ENCODE measurements around the gene BUB3.

The BUB3 gene

DNA sequence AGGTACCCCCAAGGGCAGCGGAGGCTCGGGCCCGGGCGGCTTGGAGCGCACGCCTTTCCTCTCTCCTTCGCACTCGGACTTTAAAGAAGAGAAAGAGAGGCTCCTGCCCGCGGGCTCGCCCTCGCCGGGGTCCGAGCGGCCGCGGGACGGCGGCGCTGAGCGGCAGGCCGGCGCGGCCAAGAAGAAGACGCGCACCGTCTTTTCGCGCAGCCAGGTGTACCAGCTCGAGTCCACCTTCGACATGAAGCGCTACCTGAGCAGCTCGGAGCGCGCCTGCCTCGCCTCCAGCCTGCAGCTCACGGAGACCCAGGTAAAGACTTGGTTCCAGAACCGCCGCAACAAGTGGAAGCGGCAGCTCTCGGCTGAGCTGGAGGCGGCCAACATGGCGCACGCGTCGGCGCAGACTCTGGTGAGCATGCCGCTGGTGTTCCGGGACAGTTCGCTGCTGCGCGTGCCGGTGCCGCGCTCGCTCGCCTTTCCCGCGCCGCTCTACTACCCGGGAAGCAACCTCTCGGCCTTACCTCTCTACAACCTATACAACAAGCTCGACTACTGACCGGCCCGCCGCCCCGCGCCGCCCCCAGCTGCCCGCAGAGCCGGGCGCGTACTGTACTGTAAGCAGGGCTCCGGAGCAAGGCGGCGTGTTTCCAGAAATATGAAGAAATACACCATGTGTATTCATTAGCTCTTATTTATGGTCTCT, 4.5 kb upstream of the BUB3 start:
- Histone ChIP-seq H3K4me3 (ENCODE audit: low read length) (peak overlapping the region; percentile 63), H3K9me3 (ENCODE audit: control insufficient read depth, low read depth, low read length) (no peaks in the 10 kb centered on the region), H3K9ac (ENCODE audit: low read length) (peak overlapping the region; percentile 23), H3K4me1 (ENCODE audit: control insufficient read depth, low read depth, low read length) (peaks cover 53% of the 10 kb centered on the region), H3K27ac (ENCODE audit: low read length) (no peak overlapping the region), H3K36me3 (ENCODE audit: control insufficient read depth, low read depth, low read length) (no peaks in the 10 kb centered on the region), H3K27me3 (ENCODE audit: control insufficient read depth, insufficient read depth, low read length) (peaks cover 90% of the 10 kb centered on the region)

DNA sequence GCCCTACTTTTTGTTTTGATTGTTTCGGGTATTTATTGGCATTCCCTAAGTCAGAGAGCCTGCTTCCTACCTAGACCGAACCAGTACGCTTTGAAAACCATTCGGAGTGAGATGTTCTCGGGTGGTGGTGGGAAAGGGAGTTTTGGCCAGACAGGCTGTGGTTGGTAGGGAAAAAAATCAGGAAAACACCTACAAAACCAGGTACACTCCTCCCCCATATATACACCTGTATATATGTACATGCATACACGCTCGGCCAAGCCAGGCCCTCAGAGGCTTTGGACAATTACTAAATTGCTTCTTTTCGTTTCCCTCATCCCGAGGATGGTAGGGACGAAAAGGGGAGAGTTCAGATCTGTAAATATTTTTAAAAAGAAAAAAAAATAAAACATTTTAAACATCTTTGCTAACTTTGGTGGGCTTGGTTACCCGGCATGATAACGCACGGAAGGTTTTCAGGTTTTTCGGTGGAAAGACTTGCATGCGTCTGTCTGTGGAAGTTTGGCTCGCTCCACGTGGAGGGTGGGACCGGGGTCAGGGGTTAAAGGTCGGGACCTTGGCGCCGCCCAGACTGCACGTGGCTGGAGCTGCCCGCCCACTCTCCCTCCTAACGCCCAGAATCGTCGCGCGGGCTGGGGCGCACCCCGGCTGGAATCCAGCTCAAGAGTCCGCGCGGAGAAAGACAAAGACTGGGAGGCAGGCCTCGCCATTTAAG, 3.8 kb upstream of the BUB3 start:
- Histone ChIP-seq H3K9ac (ENCODE audit: low read length) (peak overlapping the region; percentile 76), H3K36me3 (ENCODE audit: control insufficient read depth, low read depth, low read length) (peaks cover under 1% of the 10 kb centered on the region), H3K4me3 (ENCODE audit: low read length) (peak overlapping the region; percentile 64), H3K9me3 (ENCODE audit: control insufficient read depth, low read depth, low read length) (no peaks in the 10 kb centered on the region), H3K27me3 (ENCODE audit: control insufficient read depth, insufficient read depth, low read length) (peaks cover 83% of the 10 kb centered on the region), H3K27ac (ENCODE audit: low read length) (no peak overlapping the region), H3K4me1 (ENCODE audit: control insufficient read depth, low read depth, low read length) (peaks cover 51% of the 10 kb centered on the region)

DNA sequence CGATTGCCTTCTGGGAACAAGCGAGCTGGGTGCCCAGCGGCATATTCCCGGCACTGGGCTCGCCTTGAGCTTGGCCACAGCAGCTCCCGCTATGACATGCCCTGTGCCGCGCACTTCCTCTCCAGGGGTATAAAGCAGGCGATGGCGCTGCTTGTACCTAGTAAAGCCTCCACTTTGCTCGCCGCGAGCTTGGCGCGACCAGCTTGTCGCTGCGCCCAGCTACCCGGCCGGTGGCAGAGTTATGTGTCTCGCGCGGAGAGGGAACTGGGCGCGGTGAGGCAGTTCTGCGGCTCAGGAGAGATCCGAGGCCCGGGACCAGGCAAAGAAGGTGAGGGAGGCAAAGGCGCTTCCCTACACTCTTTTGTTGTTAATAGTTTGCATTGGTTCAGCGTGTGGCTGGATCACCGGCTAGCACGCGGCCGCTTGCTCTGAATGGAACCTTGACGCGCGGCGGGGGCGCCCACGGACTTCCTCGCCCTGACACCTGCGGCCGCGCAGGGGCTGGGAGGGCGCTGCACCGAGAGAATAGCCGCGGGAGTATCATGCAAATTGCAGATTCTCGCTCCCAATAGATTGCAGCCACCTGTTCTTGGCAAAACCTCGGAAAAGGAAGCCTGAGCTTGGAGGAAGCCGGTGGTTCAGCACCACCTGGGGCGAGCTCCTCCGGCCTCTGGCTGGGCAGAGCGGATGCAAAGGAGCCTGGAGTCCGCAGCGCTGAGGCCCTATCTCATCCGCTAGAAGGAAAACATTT, 3.0 kb upstream of the BUB3 start:
- Histone ChIP-seq H3K27ac (ENCODE audit: low read length) (no peak overlapping the region), H3K4me3 (ENCODE audit: low read length) (peak overlapping the region; percentile 64), H3K36me3 (ENCODE audit: control insufficient read depth, low read depth, low read length) (peaks cover 8% of the 10 kb centered on the region), H3K4me1 (ENCODE audit: control insufficient read depth, low read depth, low read length) (peaks cover 53% of the 10 kb centered on the region), H3K9me3 (ENCODE audit: control insufficient read depth, low read depth, low read length) (no peaks in the 10 kb centered on the region), H3K27me3 (ENCODE audit: control insufficient read depth, insufficient read depth, low read length) (peaks cover 76% of the 10 kb centered on the region), H3K9ac (ENCODE audit: low read length) (peak overlapping the region; percentile 76)

DNA sequence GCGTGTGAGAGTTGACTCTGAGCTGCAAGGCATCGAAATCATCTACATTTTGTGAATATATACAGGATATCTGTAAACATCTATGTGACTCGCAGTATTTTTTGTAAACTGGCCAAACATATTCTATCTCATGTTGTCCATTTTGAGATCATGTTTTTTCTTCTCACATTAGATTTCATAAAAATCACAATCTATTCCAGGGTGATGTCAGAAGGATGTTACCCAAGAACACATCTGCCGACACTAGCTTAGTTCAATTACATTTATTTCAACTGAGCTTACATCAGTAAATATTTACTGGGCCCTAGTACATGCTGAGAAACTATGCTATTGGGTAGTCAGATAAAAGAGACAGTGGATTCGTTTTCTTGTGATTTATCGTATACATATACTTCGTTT, 2.5 kb upstream of the BUB3 start:
- no peaks in the 10 kb centered on the region for H3K9me3 ChIP-seq (ENCODE audit: control insufficient read depth, low read depth, low read length)
- H3K4me3 ChIP-seq (ENCODE audit: low read length) = peak overlapping the region; percentile 64
- H3K27ac ChIP-seq (ENCODE audit: low read length) = no peak overlapping the region
- H3K36me3 ChIP-seq (ENCODE audit: control insufficient read depth, low read depth, low read length) = peaks cover 14% of the 10 kb centered on the region
- H3K9ac ChIP-seq (ENCODE audit: low read length) = peak overlapping the region; percentile 76
- peaks cover 49% of the 10 kb centered on the region for H3K4me1 ChIP-seq (ENCODE audit: control insufficient read depth, low read depth, low read length)
- peaks cover 70% of the 10 kb centered on the region for H3K27me3 ChIP-seq (ENCODE audit: control insufficient read depth, insufficient read depth, low read length)

DNA sequence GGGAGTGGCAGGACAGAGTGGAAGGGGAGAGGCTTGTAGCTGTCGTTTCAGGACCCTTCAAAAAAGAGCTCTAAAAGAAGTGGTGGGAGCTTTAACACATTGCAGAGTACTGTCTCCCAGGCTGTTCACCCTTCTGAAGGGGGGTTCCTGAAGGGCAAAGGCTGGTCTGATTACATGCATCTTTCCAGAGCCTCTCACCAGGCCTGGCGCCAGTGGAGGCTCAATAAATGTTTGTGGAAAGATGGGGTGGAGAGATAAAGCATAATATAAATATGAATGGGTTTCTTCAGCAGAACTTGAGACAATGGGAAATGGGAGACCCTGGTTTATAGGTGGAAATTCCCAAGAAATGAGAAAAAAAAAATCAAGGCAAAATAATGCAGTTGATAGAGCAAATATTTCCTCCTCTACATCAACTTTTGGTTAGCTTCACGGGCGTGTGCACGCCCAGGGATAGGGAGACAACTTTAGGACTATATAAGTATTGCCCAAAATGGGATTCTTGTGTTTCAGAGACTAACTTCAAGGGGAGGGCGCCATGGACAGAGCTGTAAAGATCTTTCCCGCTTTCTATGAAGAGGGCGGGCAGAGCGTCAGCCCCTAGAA, 613 bp upstream of the BUB3 start:
- no peaks in the 10 kb centered on the region for H3K9me3 ChIP-seq (ENCODE audit: control insufficient read depth, low read depth, low read length)
- H3K27me3 ChIP-seq (ENCODE audit: control insufficient read depth, insufficient read depth, low read length) = peaks cover 52% of the 10 kb centered on the region
- H3K4me3 ChIP-seq (ENCODE audit: low read length) = no peak overlapping the region
- peaks cover 46% of the 10 kb centered on the region for H3K4me1 ChIP-seq (ENCODE audit: control insufficient read depth, low read depth, low read length)
- H3K9ac ChIP-seq (ENCODE audit: low read length) = no peak overlapping the region
- no peak overlapping the region for H3K27ac ChIP-seq (ENCODE audit: low read length)
- peaks cover 32% of the 10 kb centered on the region for H3K36me3 ChIP-seq (ENCODE audit: control insufficient read depth, low read depth, low read length)

DNA sequence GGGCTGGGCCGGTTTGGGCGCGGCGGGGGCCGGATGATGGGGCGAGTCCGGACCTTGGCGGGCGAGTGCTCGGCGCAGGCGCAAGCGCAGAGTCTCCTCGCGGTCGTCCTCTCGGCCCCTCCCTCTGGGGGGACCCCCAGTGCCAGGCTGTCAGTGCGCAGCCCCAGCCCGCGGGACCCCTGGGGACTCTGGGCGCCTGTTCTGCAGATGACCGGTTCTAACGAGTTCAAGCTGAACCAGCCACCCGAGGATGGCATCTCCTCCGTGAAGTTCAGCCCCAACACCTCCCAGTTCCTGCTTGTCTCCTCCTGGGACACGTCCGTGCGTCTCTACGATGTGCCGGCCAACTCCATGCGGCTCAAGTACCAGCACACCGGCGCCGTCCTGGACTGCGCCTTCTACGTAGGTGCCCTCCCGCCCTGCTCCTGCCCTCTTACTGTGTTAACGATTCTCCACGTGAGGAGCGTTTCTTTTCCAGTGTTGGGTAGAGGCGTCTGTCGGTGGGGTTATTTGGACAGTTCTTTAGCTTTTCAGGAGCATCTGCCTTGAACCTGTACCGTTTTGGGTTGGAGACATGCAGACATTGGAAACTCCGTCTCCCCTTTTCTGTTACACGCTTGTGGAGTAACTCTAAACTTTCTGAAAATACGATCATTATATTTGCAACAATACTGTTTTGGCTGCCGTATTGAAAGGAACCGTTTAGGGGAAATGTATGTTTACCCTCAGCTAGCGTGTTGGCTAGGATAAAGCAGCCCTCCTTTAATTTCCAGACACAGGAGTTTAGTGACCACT, 706 bp downstream of the BUB3 start:
- no peaks in the 10 kb centered on the region for H3K9me3 ChIP-seq (ENCODE audit: control insufficient read depth, low read depth, low read length)
- H3K4me3 ChIP-seq (ENCODE audit: low read length) = peak overlapping the region; percentile 92
- H3K27ac ChIP-seq (ENCODE audit: low read length) = no peak overlapping the region
- peaks cover 45% of the 10 kb centered on the region for H3K36me3 ChIP-seq (ENCODE audit: control insufficient read depth, low read depth, low read length)
- H3K9ac ChIP-seq (ENCODE audit: low read length) = peak overlapping the region; percentile 95
- H3K4me1 ChIP-seq (ENCODE audit: control insufficient read depth, low read depth, low read length) = peaks cover 40% of the 10 kb centered on the region
- H3K27me3 ChIP-seq (ENCODE audit: control insufficient read depth, insufficient read depth, low read length) = peaks cover 39% of the 10 kb centered on the region

DNA sequence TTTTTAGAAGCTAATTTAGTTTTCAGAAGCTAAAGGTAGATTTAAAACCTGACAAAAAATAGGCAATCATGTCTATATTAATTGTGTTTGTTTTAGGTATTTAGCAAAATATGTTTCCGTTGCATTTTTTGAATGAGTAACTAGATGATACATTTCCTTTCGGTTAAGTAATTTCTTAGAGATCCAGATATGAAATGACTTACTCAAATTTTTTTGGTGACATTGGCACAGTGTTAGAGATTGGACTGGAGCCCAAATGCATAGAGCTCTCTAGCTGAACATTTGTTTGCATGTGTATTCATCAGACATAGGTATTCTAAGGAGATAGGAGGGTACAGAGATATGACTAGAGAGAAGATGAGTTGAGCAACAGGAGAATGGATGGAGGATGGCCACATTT, 1.9 kb downstream of the BUB3 start:
- Histone ChIP-seq H3K27ac (ENCODE audit: low read length) (no peak overlapping the region), H3K9ac (ENCODE audit: low read length) (no peak overlapping the region), H3K4me1 (ENCODE audit: control insufficient read depth, low read depth, low read length) (peaks cover 35% of the 10 kb centered on the region), H3K36me3 (ENCODE audit: control insufficient read depth, low read depth, low read length) (peaks cover 57% of the 10 kb centered on the region), H3K27me3 (ENCODE audit: control insufficient read depth, insufficient read depth, low read length) (peaks cover 27% of the 10 kb centered on the region), H3K9me3 (ENCODE audit: control insufficient read depth, low read depth, low read length) (no peaks in the 10 kb centered on the region), H3K4me3 (ENCODE audit: low read length) (peak overlapping the region; percentile 92)

DNA sequence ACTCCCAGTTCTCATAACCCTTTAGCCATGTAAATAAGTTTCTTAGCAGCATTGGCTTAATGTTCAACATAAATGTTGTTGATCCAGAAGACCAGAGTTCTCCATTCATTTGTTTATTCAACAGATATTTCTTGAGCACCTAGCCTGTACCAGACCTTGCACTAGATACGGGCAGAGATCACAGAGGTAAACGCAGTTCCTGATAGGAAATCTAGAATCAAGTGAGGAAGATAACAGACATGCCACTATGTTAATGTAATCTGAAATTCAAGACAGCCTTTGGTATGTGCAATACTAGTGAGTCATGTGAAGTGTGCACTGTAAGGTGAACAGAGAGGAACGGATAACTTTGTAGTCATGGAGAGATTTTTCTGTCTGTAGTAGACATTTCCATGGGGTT, 3.0 kb downstream of the BUB3 start:
- Histone ChIP-seq H3K9me3 (ENCODE audit: control insufficient read depth, low read depth, low read length) (no peaks in the 10 kb centered on the region), H3K27ac (ENCODE audit: low read length) (no peak overlapping the region), H3K27me3 (ENCODE audit: control insufficient read depth, insufficient read depth, low read length) (peaks cover 15% of the 10 kb centered on the region), H3K36me3 (ENCODE audit: control insufficient read depth, low read depth, low read length) (peaks cover 68% of the 10 kb centered on the region), H3K9ac (ENCODE audit: low read length) (no peak overlapping the region), H3K4me3 (ENCODE audit: low read length) (no peak overlapping the region), H3K4me1 (ENCODE audit: control insufficient read depth, low read depth, low read length) (peaks cover 27% of the 10 kb centered on the region)

DNA sequence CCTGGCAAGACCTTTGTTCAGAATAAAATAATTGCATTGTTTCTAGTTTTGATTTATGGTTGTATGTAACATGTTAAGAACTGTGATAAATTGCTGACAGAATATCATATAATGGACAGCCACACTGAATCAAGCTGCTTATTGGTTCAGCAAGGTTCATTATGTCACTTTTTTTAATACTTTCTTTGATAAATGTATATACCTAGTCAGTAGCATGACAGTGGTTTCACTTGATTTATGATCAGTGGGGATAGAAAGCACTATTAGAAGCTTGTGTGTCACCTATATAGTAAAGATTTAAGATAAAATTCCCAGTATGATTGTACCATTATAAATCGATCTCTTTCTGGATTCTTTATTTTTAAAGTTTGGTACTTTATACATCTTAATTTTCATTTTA, 4.5 kb downstream of the BUB3 start:
- no peak overlapping the region for H3K4me3 ChIP-seq (ENCODE audit: low read length)
- H3K4me1 ChIP-seq (ENCODE audit: control insufficient read depth, low read depth, low read length) = peaks cover 13% of the 10 kb centered on the region
- peaks cover under 1% of the 10 kb centered on the region for H3K27me3 ChIP-seq (ENCODE audit: control insufficient read depth, insufficient read depth, low read length)
- H3K27ac ChIP-seq (ENCODE audit: low read length) = no peak overlapping the region
- no peaks in the 10 kb centered on the region for H3K9me3 ChIP-seq (ENCODE audit: control insufficient read depth, low read depth, low read length)
- H3K9ac ChIP-seq (ENCODE audit: low read length) = no peak overlapping the region
- H3K36me3 ChIP-seq (ENCODE audit: control insufficient read depth, low read depth, low read length) = peaks cover 83% of the 10 kb centered on the region

DNA sequence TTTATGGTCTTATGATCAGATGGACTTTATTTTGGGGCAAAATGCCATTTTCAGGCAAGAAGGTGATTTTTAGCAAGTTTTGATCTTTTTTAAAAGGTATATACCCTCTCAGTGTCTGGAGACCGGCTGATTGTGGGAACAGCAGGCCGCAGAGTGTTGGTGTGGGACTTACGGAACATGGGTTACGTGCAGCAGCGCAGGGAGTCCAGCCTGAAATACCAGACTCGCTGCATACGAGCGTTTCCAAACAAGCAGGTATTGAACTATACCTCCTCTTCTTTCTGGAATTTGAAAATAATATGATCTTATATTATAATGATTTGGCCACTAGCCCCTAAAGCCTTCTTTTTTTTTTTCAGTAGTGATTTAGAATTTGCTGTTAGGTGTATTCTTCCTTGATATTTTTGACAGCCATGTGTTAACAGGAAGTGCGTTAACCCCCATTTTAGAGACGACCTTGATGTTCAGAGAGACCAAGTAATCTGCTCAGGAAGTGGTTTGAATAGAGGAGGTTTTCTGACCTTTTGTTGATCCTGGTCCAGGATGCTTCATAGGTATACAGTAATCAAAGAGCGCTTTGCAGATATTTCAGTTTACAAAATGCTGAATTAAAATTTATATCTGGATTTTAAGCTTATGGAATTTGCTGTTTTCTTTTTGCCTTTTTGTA, 6.2 kb downstream of the BUB3 start:
- H3K9ac ChIP-seq (ENCODE audit: low read length) = no peak overlapping the region
- no peak overlapping the region for H3K27ac ChIP-seq (ENCODE audit: low read length)
- H3K27me3 ChIP-seq (ENCODE audit: control insufficient read depth, insufficient read depth, low read length) = no peaks in the 10 kb centered on the region
- peaks cover 9% of the 10 kb centered on the region for H3K4me1 ChIP-seq (ENCODE audit: control insufficient read depth, low read depth, low read length)
- H3K9me3 ChIP-seq (ENCODE audit: control insufficient read depth, low read depth, low read length) = no peaks in the 10 kb centered on the region
- no peak overlapping the region for H3K4me3 ChIP-seq (ENCODE audit: low read length)
- peaks cover 100% of the 10 kb centered on the region for H3K36me3 ChIP-seq (ENCODE audit: control insufficient read depth, low read depth, low read length)
